GM19438 (cell line): ENCODE data around the gene KIF1A.

ENCODE experiments used
- ATAC-seq: cut with Tn5 transposase; IDR thresholded peaks from one replicate; pipeline ENCODE4 v1.9.1; 2021; ENCODE audit warnings: low read depth; ENCODE audit not compliant: unreplicated experiment

Gene KIF1A

DNA sequence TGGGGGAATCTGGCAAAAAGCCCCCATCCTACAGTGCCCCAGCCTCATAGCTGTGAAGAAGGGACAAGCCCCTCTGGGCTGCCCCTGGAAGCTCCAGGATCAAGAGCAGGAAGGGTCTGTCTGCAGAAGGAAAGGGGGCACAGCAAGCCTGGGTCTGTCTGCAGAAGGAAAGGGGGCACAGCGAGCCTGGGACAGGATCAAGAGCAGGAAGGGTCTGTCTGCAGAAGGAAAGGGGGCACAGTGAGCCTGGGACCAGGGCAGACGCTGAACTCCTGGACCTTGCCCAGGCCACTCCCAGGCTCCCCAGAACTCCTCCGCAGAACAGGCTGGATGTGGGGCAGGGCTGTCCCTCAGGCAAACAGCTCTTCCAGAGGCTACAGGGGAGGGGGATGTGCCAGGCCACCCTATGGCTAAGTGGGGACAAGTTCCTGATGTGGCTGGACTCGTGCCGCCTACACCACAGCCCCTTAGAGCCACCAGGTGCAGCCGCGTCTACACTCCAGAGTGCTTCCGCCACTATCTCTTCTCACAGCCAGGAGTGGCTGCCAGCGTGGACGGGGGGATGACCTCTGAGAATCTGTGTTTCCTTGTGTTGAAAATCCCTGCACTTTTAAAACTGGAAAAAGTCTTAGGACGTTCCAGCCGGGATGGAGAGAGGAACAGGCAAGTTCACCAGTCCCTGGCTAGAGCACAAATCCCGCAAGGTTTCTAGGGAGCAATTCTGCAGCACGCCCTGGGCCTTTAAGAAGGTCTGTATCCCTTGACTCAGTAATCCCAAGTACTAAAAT lies 20.8 kb downstream of the KIF1A start:
- ATAC-seq: no peak

DNA sequence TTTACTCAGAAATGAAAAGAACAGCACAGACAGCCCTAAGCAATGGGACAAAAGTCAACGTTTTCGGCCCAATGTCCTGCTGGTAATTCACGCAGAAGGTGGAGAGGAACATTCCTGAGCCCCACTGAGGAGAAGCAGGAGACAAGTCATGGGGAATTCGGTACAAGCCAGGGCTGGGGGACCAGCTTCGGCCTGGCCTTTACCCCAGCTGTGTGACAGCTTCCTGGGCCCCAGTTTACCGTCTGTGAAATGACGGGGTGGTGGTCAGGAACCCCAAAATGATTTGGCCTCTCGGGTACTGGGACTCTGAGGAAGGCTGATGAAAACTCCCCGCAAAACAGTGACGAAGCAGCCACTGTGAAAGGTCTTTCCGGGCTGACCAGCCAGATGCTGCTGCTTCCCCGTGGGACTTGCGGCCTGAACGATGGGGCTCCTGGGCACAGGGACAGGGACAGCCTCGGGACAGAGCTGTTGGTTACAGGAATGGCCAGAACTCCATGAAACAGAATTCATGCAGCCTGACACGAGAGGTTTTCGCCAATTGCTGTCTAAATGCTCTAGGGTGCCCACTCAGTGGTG lies 21.6 kb downstream of the KIF1A start:
- no peak for ATAC-seq

DNA sequence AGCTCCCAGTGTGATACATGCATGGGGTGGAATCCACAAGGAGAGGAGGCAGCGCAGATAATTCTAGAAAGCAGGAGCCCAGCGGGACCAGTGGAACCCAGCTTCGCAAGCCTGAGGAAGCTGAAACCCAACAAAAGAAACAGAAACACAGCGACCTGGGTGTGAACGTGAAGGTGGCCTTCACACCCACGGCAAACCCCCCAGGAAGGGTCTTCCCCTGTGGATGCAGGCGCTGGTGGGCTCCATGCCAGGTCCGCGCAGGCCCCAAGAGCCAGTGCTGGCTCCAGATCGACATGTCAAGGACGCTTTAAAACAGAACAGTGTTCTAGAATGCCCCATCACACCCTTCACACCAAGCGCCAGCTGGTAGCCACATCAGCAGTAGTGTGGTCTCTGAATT lies 22.1 kb downstream of the KIF1A start:
- ATAC-seq: no peak

DNA sequence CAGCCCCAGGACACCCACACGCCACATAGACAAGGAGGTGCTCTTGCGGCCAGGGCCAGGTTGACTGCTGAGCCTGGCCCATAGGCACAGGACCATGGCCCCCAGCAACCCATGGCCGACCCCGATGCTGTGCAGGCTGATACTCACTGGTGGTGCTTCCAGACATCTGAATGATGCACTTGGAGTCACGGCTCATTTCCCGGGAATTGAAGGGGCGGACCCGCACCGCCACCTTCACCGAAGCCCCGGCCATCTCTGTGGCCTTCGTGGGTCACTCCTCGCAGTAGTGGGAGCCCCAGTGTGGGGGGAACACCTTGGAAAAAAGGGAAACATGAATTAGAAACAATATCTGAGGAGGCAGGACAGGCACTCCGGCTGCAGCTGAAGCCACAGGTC lies 22.5 kb downstream of the KIF1A start:
- ATAC-seq: no peak

DNA sequence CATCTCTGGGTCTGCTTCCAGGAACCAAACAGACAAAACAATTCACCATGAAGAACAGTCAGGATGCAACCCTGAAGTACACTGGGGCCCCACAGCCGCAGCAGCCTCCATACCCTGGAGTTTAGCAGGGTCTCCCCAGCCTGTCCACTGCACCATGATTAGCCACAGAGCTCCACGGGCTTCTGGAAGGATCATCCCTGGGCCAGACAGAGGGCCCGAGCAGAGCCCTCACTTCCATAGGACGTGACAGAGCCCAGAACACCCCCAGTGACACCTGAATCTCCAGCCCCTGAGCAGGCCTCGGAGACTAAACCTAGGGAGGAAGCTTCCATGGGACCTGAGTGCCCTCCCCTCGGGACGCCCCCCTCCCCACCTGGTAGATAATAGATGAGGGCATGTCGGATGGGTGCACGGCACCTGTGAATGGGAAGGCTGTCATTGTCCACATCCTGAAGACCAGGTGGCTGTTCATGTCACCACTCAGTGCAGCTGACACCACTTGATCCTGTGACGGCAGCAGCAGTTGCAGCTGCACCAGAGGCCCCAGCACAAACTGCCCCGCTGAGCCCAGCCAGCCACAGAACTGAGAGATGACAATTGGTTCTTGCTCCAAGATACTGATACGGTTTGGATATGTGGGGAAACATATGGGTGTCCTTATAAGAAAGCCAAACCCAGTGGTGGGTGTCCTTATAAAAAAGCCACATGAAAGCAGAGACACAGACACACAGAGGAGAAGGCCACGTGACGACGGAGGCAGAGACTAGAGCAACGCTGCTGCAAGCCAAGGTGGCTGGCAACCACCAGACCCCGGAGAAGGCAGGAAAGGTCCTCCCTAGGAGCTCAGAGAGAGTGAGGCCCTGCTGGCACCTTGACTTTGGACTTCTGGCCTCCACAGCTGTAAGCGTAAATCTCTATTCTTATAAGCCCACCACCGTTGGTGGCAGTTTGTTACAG lies 23.2 kb downstream of the KIF1A start:
- no peak for ATAC-seq

DNA sequence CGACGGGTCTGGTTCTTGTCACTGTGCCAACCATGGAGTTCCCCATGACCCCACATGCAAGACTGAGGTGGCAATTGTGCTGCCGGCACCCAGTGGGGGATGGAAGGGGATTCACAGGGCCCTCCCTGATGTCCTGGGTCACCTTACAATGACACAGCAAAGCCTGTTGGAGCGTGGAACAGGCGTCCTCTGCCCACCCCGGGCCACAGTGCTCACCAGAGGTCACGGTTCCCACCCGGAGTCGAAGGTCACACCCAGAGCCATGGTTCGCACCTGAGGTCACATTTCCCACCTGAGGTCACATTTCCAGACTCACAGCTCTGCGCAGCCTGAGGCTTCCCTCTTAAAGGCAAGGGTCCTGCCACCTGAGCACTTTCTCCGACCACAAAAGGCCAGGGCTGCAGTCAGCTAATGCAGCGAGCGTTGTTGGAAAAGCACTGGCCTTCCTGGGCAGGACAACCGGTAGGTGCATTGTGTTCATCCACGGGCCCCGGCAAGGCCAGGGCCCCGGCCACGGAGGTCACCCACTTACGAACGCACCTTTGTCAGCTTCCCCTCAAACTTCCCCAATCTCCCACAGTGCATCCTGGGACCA lies 24.0 kb downstream of the KIF1A start:
- ATAC-seq: no peak

DNA sequence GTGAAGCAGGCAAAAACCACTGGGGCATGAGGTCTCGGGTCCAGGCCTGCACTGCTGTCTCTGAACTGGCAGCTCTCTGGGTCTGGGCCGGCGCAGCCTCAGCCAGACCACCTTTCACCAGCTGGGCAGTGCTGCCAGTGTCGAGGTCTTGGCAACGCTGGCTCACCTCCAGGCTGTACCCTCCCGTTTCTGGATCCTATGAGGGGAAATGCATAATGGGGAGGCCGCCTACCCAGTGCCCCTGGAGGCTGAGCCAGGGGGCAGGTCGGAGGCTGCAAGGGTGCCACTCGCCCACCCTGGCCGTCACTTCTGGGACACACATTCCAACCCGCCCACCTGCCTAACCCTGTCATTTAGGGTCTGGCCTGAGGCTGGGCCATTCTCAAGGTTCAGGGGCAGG lies 24.6 kb downstream of the KIF1A start:
- ATAC-seq: no peak

DNA sequence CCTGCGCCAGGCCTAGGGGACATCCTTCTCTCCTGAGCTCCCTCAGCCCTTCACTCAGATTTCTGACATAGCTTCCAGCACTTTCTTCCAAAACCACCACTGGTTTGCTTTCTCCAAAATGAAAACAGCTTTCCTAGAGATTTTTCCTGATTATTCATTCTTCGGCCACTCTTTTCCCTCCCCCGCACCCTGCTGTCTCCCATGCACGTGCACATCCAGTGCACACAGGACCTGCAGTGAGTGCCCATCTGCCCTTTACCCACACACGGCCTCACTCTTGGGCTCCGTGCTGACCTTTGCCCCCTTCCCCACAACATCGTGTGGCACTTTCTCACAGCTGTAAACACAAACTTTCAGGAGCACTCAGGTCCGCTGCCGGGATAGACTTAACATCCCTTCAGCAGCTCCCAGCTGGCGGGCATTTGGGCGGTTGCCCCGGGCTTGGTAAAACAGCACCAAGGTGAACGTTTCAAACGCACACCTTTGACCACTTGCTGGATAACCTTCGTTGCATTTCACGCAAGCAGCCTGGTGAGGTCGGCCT lies 25.8 kb downstream of the KIF1A start:
- no peak for ATAC-seq

DNA sequence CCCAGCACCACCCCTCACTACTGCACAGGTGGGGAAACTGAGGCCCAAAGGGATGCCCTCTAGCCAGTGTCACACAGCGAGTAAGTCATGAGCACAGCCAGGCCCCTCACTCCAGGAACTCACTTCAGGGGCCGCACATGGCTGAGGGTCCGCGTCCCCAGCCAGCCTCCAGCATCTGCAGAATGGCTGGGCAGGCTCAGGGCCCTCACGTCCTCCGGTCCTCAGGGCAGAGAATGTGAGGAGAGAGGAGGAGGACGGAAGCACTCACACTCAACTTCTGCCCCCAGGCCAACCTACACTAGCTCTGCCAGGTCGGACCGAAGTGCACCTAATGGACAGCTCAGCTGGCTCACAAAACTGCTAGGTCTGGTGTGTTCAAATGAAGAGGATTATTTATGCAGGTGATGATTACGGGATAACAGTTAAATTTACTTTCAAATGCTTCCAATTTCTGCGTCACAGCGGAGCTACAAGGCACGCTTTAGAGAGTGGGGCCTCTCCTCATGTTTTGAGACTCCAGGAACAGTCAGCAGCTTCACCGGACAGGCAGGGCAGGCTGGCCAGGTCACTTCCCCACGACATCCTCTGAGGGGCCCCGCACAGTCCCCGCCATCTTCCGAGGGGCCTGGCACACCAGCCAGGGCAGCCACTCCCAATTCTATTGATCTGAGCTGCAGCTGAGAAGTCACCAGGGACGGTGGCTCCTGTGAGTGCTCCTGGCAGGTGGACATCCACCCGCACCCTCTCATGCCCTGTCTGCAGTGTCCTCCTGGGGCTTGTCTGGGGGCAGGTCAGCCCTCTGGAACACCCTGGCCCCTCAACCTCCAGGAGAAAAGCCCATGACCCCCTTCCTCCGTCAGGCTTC lies 26.5 kb downstream of the KIF1A start:
- no peak for ATAC-seq

DNA sequence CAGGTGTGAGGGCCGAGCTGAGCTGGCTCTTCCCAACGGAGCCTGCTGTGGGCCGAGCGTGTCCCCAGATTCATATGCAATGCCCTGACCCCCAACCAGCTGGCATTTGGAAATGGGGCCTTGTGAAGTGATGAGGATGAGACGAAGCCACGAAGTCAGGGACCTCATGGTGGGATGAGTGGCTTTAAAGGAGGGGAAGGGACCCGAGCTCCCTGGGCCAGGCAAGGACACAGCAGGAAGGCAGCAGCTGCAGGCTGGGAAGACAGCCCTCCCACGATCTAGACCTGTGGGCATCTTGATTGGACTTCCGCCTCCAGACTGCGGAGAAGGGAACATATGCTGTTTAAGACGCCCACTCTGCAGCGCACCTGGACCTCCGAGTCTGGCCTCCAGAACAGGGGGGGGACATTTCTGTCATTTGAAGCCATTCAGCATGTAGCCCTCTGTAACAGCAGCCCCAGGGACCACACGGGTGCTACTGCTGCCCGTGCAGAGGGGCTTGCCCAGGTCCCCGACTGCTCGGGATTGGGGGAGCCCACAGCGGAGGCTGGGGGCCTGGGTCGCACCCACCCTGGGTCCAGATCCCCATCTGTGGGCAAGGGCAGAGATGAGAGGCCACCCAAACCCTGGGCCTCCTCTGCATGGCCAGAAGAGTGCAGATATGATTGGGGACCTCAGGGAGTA lies 27.2 kb downstream of the KIF1A start:
- ATAC-seq: no peak

DNA sequence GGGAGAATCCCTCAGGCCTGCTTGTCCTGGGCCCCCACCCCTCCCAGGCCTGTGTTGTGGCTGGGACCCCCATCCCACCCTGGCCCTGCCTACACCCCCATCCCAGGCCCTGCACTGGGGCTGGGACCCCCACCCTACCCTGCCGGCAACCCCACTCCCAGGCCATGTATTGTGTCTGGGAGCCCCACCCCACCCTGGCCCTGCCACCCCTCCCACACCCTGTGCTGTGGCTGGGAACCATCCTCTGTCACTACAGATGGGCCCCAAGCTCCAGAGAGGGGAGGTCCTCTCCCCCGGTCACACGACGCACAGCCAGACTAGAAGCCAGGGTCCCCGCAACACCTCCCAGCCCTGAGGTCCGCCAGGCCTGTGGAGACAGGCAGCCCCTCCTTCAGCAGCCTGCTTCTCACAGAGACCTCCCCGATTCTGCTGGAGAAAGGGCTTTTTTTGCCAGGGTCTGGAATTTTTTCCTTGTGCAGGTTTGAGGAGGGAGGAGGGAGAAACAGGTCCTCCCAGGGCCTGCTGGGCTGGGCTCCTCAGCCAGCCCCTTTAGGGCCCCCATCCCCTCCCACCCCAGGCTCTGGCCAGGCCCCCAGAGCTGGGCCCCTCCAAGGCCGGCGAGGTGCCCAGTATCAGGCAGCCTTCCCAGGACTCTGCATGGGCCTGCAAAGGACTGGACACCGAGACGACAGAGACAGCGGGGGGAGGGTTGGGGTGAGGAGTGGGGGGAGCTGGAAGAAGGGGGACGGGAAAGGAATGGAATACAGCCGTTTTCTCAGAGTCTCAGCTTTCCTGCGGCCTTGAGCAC lies 28.0 kb downstream of the KIF1A start:
- ATAC-seq: no peak

DNA sequence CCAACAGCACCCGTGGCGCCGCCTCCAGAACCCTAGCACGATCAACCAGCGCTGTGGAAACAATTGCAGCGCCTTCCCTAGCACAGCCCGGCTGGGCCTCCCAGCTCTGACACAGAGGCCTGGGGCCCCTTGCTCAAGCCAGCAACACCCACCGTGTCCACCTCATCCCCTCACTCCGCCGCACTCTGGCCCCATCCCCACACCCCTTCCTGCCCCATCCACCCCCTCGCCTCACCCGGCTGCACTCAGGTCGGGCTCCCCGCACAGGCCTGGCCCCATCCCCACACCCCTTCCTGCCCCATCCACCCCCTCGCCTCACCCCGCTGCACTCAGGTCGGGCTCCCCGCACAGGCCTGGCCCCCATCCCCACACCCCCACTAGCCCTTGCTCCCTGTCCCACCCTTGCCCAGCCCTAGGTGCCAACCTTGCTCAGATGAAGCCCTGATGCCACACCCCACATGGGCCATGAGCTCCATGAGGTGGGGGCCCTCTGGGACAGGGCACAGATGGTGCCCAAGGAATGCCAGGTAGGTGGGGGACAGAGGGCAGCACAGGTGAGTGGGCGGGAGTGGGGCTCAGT lies 28.7 kb downstream of the KIF1A start:
- no peak for ATAC-seq

DNA sequence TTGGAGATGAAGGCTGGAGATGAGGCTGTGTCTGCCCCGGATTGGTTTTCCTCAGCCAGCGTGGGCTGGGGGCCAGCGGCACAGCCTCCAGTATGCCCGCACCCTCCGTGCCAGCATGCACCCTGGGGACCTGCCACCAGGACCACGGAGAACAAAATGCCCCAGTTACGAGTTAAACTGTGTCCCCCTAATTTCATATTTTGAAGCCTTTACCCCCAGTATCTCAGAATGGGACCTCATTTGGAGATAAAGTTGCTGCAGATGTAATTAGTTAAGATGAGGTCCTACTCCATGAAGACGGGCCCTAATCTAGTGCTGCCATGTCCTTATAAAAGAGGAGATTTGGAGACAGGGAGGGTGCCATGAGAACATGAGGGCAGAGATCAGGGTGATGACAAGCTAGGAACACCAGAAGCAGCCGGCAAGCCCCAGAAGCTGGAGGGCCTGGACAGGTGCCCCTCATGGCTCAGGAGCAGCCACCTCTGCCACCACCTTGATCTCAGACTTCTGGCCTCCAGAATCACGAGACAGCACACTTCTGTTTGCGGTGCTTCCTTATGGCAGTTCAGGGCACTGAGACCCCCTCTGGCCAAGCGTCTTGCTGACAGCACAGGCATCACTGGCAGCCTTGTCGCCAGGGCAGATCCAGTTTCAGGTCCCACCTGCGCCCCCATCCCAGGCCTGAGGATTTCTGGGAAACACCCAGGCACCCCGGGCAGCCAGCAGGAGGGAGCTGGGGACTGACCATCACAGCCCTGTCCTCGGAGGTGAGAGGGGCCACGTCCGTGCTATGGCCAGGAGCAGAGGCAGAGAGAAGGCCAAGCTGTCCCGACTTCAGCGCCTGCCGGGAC lies 29.4 kb downstream of the KIF1A start:
- no peak for ATAC-seq

DNA sequence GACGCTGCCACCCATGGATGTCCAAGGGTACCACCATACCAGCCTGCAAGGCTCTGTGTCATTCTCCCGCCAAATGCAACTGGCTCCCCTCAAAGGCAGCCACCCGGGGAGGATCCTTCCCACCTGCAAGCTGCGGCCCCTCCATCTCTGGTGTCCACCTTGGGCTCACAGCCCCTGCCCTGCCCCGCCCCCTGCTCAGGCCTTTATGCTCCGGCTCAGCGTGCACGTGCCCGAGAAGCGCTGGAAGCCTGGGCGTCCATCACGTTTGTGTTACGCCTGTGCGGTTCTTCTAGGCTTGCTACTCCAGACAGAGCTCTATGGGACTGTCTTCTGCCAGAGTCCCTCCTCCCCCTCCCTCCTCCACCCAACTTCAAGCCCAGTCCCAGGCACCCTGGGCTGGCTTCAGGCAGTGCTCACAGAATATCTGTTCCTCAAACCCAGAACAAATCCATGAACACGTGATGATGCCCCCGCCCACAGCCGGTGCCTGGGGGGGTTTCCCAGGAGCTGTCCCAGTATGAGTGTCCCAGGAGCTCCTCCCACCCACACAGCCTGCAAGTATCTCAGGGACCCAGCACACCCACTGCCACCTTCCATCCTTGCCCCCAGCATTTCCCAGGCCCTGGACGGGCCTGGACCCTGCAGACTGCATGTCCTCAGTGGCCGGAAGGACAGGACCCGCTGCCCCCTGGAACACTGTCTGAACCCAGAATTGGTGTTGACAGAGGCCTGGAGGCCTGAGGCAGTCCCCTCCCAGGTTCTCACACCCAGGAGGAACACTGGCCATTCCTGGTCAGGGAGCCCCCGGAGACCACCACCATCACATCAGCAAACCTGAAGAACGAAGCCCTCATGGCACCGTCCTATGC lies 30.3 kb downstream of the KIF1A start:
- ATAC-seq: no peak

DNA sequence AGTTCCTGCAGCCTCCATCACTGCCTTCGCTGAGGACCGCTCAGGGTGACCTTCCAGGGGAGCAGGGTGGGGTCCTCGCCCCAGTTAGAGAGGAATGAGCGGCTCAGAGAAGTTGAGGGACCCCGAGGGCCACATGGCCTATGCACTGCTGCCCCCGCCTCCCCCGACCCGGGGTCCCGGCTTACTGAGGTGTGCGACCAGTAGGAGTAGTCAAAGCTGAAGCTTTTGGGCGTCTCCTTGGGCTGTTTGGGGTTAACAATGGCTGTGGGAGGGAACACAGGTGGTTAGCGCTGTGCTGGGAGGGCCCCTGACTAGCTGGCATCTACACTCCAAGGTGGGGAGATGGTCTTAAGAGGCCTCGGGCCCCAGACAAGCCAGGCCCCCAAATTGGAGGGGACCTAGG lies 31.0 kb downstream of the KIF1A start:
- no peak for ATAC-seq

DNA sequence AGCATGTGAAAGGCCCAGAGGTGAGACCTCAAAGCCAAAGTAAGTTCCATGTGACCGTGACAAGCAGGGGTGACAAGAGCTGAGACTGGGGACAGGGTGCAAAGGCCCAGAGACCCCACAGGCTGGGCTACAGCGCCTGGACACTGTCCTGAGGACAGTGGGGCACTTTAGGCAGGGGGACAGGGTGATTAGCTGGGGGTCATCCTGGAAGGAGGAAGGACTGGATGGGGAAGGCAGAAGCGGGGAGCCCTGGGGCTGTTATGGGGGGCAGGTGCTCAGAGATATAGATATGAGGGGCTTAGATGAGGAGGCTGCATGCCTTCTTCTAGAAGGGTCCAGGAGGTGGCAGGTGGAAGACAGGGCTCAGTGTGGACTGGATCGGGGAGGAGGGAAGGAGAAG lies 31.5 kb downstream of the KIF1A start:
- ATAC-seq: no peak
